ENCODE results near the gene CNN2. TPM values are rescaled to one million over a fixed set of nuclear protein-coding genes. Genes with fewer than 3 reads are reported as not detected.
A peak's percentile ranks its signal among the peaks of the same experiment; 100 is the strongest.

Gene CNN2
- total and polyA plus RNA-seq, 2 of the 13 experiments (the other 11 are each of a cell fraction or from before 2014, with no cell fraction given), result 63.6 to 70.0 TPM

DNA sequence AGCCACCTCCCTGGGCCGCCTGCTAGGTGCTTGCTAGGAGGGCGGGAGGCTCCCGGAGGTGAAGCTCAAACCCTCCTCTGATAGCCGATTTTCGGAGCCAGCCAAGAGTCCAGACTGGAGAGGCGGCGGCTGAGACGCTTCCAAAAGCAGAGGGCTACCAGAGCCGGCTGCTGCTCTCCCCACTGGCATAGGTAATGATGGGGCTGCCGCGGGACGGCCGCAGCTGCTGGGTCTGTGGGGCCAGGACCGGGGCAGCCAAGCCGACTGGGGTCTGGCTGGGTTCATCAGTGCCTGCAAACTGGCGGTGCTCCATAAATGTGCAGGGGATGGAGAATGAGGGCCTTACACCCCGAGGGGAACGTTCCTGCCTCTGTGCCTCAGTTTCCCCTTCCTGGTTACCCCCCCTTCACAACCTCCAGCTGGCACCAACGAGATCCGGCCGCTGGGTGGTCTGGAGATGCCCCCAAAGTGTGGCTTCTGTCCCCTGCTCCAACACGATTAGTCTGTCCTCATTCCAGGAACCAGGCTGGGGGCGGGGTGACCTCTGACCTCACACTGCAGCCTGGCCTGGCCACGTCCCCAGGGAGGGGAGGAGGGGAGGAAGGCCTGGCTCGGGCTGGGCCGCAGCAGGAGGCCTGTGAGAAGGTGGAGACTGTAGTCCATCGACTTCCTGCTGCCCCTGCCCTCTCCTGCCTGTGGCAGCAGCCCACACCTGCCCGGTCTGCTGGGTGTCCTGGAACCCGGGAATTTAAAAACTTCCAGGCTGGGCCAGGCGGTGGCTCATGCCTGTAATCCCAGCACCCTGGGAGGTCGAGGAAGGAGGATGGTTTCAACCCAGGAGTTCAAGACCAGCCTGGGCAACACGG, 46.0 kb upstream of the CNN2 start (continued):
- no peak for TF ChIP-seq SOX13 (IDR thresholded peaks at IDR 0.05)
- peak in 1 of 2 experiments; percentile 67; a peak in 2 of 4 replicates for TF ChIP-seq SOX13 (CRISPR knock-in tag; conservative IDR thresholded peaks at IDR 0.05 in 1 of 2, IDR thresholded peaks at IDR 0.05 in 1 of 2)
- peak; percentile 44; the same call in 1 of the 2 replicates for TF ChIP-seq CREB1 (IDR thresholded peaks at IDR 0.05)
- no peak for TF ChIP-seq CREB1 (CRISPR knock-in tag; IDR thresholded peaks at IDR 0.05)
- TF ChIP-seq ZMAT3 (CRISPR knock-in tag; conservative IDR thresholded peaks at IDR 0.05), result 0 out of 2 replicates have a peak, but pooled peaks have one; percentile 47
- peak; percentile 67 for TF ChIP-seq THAP11 (CRISPR knock-in tag; IDR thresholded peaks at IDR 0.05)
- TF ChIP-seq MLX (CRISPR knock-in tag; IDR thresholded peaks at IDR 0.05), result peak; percentile 83
- TF ChIP-seq BRF2 (CRISPR knock-in tag; IDR thresholded peaks at IDR 0.05), result no peak
- 0 out of 2 replicates have a peak, but pooled peaks have one; percentile 86 for TF ChIP-seq KLF9 (CRISPR knock-in tag; IDR thresholded peaks at IDR 0.05; ENCODE audit: low read depth)
- no peak for TF ChIP-seq ZNF513 (CRISPR knock-in tag; conservative IDR thresholded peaks at IDR 0.05)
- TF ChIP-seq ZNF441 (CRISPR knock-in tag; IDR thresholded peaks at IDR 0.05; ENCODE audit: borderline replicate concordance), result peak; percentile 71; the same call in 1 of the 2 replicates
- TF ChIP-seq PITX1 (CRISPR knock-in tag; IDR thresholded peaks at IDR 0.05), result peak; percentile 76; the same call in 1 of the 2 replicates
- peak; percentile 30 for TF ChIP-seq IKZF4 (CRISPR knock-in tag; IDR thresholded peaks at IDR 0.05; ENCODE audit: borderline replicate concordance, low read depth, not compliant biosample characterization)
- TF ChIP-seq RFXAP (CRISPR knock-in tag; IDR thresholded peaks at IDR 0.05; ENCODE audit: borderline replicate concordance), result no peak
- no peak for TF ChIP-seq HNRNPUL1 (IDR thresholded peaks at IDR 0.05; ENCODE audit: low read depth, low read length)
- no peak for TF ChIP-seq MTF2 (CRISPR knock-in tag; IDR thresholded peaks at IDR 0.05; ENCODE audit: borderline replicate concordance)
- peak; percentile 29; the same call in 1 of the 2 replicates for TF ChIP-seq ARID2 (CRISPR knock-in tag; IDR thresholded peaks at IDR 0.05; ENCODE audit: borderline replicate concordance)
- TF ChIP-seq, protein P1, sequence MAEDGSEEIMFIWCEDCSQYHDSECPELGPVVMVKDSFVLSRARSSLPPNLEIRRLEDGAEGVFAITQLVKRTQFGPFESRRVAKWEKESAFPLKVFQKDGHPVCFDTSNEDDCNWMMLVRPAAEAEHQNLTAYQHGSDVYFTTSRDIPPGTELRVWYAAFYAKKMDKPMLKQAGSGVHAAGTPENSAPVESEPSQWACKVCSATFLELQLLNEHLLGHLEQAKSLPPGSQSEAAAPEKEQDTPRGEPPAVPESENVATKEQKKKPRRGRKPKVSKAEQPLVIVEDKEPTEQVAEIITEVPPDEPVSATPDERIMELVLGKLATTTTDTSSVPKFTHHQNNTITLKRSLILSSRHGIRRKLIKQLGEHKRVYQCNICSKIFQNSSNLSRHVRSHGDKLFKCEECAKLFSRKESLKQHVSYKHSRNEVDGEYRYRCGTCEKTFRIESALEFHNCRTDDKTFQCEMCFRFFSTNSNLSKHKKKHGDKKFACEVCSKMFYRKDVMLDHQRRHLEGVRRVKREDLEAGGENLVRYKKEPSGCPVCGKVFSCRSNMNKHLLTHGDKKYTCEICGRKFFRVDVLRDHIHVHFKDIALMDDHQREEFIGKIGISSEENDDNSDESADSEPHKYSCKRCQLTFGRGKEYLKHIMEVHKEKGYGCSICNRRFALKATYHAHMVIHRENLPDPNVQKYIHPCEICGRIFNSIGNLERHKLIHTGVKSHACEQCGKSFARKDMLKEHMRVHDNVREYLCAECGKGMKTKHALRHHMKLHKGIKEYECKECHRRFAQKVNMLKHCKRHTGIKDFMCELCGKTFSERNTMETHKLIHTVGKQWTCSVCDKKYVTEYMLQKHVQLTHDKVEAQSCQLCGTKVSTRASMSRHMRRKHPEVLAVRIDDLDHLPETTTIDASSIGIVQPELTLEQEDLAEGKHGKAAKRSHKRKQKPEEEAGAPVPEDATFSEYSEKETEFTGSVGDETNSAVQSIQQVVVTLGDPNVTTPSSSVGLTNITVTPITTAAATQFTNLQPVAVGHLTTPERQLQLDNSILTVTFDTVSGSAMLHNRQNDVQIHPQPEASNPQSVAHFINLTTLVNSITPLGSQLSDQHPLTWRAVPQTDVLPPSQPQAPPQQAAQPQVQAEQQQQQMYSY (CRISPR knock-in tag; IDR thresholded peaks at IDR 0.05), result peak; percentile 65; the same call in 1 of the 2 replicates
- TF ChIP-seq TIGD3 (CRISPR knock-in tag; IDR thresholded peaks at IDR 0.05; ENCODE audit: borderline replicate concordance), result no peak

Measured in HepG2 (cell line).